Measurements from ENCODE around the gene IL2RA. TPM values are rescaled to one million over a fixed set of nuclear protein-coding genes. Genes with fewer than 3 reads are reported as not detected.
"Not testable (repeated sequence)": the region's sequence is repeated elsewhere in the genome, so short reads cannot be mapped to it uniquely, and the experiment has no call there.

The IL2RA gene
- total RNA-seq, 1 donor from 2014 or later = 2.9 TPM

GRCh38 chr10:6006991-6007390, 55.2 kb downstream of the IL2RA start:
- H3K27ac ChIP-seq = no peak overlapping the region
- no peak for TF ChIP-seq CTCF (IDR thresholded peaks at IDR 0.05)
- H3K4me1 ChIP-seq = no peaks in the 10 kb centered on the region
- no peaks in the 10 kb centered on the region for H3K27me3 ChIP-seq (ENCODE audit: low read depth)
- DNase-seq (no peak), ATAC-seq (no peak)
- H3K9me3 ChIP-seq = peaks cover 5% of the 10 kb centered on the region
- no peak overlapping the region for H3K4me3 ChIP-seq
- H3K36me3 ChIP-seq = no peaks in the 10 kb centered on the region
- intact Hi-C loops (cut with DNase I) = no loop called here

- Histone ChIP-seq H3K27ac (no peak overlapping the region), H3K4me1 (no peaks in the 10 kb centered on the region), H3K4me3 (no peak overlapping the region), H3K27me3 (ENCODE audit: low read depth) (no peaks in the 10 kb centered on the region), H3K36me3 (no peaks in the 10 kb centered on the region), H3K9me3 (peaks cover 5% of the 10 kb centered on the region)
- TF ChIP-seq CTCF (IDR thresholded peaks at IDR 0.05) = no peak
- ATAC-seq (no peak), DNase-seq (no peak)
- intact Hi-C loops (cut with DNase I) = no loop called here
Measured at GRCh38 chr10:6006546-6006945, 55.6 kb downstream of the IL2RA start.

- ATAC-seq = no peak
- no peak overlapping the region for H3K27ac ChIP-seq
- peaks cover 5% of the 10 kb centered on the region for H3K9me3 ChIP-seq
- intact Hi-C loops (cut with DNase I) = no loop called here
- no peak for TF ChIP-seq CTCF (IDR thresholded peaks at IDR 0.05)
- no peaks in the 10 kb centered on the region for H3K27me3 ChIP-seq (ENCODE audit: low read depth)
- no peaks in the 10 kb centered on the region for H3K36me3 ChIP-seq
- no peak for DNase-seq
- H3K4me3 ChIP-seq = no peak overlapping the region
- no peaks in the 10 kb centered on the region for H3K4me1 ChIP-seq
Measured at GRCh38 chr10:6005856-6006395, 56.2 kb downstream of the IL2RA start.

GRCh38 chr10:6005161-6005804, 56.9 kb downstream of the IL2RA start:
- H3K9me3 ChIP-seq, DNase-seq, ATAC-seq: not testable (repeated sequence)

GRCh38 chr10:6002809-6003510, 59.2 kb downstream of the IL2RA start:
- Histone ChIP-seq H3K27ac (no peak overlapping the region), H3K4me3 (no peak overlapping the region), H3K27me3 (ENCODE audit: low read depth) (no peaks in the 10 kb centered on the region), H3K4me1 (no peaks in the 10 kb centered on the region), H3K9me3 (peaks cover 5% of the 10 kb centered on the region), H3K36me3 (no peaks in the 10 kb centered on the region)
- TF ChIP-seq CTCF (IDR thresholded peaks at IDR 0.05) = no peak
- DNase-seq (no peak), ATAC-seq (no peak)
- intact Hi-C loops (cut with DNase I) = no loop called here

More at GRCh38 chr10:6005161-6005804, 56.9 kb downstream of the IL2RA start:
- H3K27me3 ChIP-seq (ENCODE audit: low read depth); H3K4me3 ChIP-seq; H3K4me1 ChIP-seq; intact Hi-C loops (cut with DNase I); H3K36me3 ChIP-seq; H3K27ac ChIP-seq: not testable (repeated sequence)

Data from lower lobe of right lung (tissue), 2 donors.